Measurements from ENCODE around the gene NIPBL. TPM values are rescaled to one million over a fixed set of nuclear protein-coding genes. Genes with fewer than 3 reads are reported as not detected.

Gene NIPBL
- total RNA-seq, 1 donor from 2014 or later = 67.9 TPM

GRCh38 chr5:36958612-36959011 lies 82.0 kb downstream of the NIPBL start:
- H3K27me3 ChIP-seq = no peaks in the 10 kb centered on the region
- H3K9me3 ChIP-seq (ENCODE audit: low read depth) = no peaks in the 10 kb centered on the region
- H3K9me3 Mint-ChIP-seq = no peaks in the 10 kb centered on the region
- no peaks in the 10 kb centered on the region for H3F3A ChIP-seq (ENCODE audit: low read depth)
- no peak overlapping the region for H3K4me3 Mint-ChIP-seq
- no peak overlapping the region for H3K9ac ChIP-seq
- H3K4me2 ChIP-seq = no peak overlapping the region
- H2AFZ ChIP-seq (replicated peaks) = no peak overlapping the region
- TF ChIP-seq EZH2phosphoT487 (IDR thresholded peaks at IDR 0.05) (no peak), EZH2 (IDR thresholded peaks at IDR 0.05) (no peak), CTCF (IDR thresholded peaks at IDR 0.05) (no peak)
- no peak overlapping the region for H3K27ac ChIP-seq
- no peaks in the 10 kb centered on the region for H3K4me1 ChIP-seq
- peaks cover 34% of the 10 kb centered on the region for H3K79me2 ChIP-seq (ENCODE audit: low read depth)
- no peak overlapping the region for H3K4me3 ChIP-seq
- H3K36me3 ChIP-seq = peaks cover 39% of the 10 kb centered on the region
- DNase-seq (ENCODE audit: low spot score) = no peak
- no peak overlapping the region for H3K27ac Mint-ChIP-seq
- peaks cover 6% of the 10 kb centered on the region for H4K20me1 ChIP-seq (ENCODE audit: low read depth)
- peaks cover 14% of the 10 kb centered on the region for H3K36me3 Mint-ChIP-seq
- no peaks in the 10 kb centered on the region for H3K4me1 Mint-ChIP-seq
- H3K27me3 Mint-ChIP-seq (ENCODE audit: insufficient read depth, low read depth) = peaks cover 3% of the 10 kb centered on the region

DNA sequence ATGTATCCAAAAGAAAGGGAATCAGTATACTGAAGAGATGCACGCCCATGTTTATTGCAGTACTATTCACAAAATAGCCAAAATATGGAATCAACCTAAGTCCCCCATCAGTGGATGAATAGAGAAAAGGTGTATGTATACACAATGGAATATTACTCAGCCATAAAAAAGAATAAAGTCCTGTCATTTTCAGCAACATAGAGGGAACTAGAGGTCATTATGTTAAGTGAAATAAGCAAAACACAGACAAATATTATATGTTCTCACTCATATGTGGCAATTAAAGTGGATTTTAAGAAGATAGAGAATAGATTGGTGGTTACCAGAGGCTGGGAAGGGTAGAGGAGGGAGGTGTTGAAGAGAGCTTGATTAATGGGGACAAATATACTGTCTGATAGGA lies 88.6 kb downstream of the NIPBL start:
- no peaks in the 10 kb centered on the region for H4K20me1 ChIP-seq (ENCODE audit: low read depth)
- H3K9ac ChIP-seq = no peak overlapping the region
- H3K9me3 ChIP-seq (ENCODE audit: low read depth) = no peaks in the 10 kb centered on the region
- H3K79me2 ChIP-seq (ENCODE audit: low read depth) = no peaks in the 10 kb centered on the region
- Mint-ChIP-seq H3K4me3 (no peak overlapping the region), H3K9me3 (no peaks in the 10 kb centered on the region), H3K27me3 (ENCODE audit: insufficient read depth, low read depth) (no peaks in the 10 kb centered on the region), H3K4me1 (no peaks in the 10 kb centered on the region), H3K27ac (no peak overlapping the region), H3K36me3 (peaks cover 5% of the 10 kb centered on the region)
- peaks cover 57% of the 10 kb centered on the region for H3K36me3 ChIP-seq
- no peaks in the 10 kb centered on the region for H3F3A ChIP-seq (ENCODE audit: low read depth)
- no peaks in the 10 kb centered on the region for H3K27me3 ChIP-seq
- no peaks in the 10 kb centered on the region for H3K4me1 ChIP-seq
- no peak overlapping the region for H3K27ac ChIP-seq
- TF ChIP-seq CTCF (IDR thresholded peaks at IDR 0.05) (no peak), EZH2phosphoT487 (IDR thresholded peaks at IDR 0.05) (no peak), EZH2 (IDR thresholded peaks at IDR 0.05) (no peak)
- H3K4me2 ChIP-seq = no peak overlapping the region
- H3K4me3 ChIP-seq = no peak overlapping the region
- DNase-seq (ENCODE audit: low spot score) = no peak
- no peak overlapping the region for H2AFZ ChIP-seq (replicated peaks)

DNA sequence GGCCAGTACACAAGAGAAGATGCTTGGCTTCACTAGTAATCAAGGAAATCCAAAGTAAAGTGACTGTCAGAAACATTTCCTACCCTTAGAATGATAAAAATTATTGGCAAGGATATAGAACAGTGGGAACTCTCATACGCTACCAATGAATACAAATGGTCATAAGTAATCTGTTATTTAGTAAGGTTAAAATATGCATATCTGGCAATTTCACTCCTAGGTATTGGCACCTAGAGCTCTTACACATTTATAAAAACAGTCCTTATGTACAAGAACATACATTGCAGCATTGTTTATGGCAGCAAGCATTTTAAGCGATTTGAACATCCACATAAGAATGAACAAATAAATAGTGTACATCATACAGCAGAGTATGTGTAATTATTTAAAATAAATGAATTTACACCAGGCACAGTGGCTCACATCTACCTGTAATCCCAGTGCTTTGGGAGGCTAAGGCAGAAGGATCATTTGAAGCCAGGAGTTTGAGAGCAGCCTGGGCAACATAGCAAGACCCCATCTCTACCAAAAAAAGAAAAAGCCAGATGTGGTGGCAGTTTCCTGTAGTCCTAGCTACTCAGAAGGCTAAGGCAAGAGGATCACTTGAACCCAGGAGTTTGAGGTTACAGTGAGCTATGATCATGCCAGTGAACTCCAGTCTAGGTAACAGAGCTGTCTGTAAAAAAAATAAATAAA lies 93.3 kb downstream of the NIPBL start:
- H2AFZ ChIP-seq (replicated peaks) = no peak overlapping the region
- no peaks in the 10 kb centered on the region for H3F3A ChIP-seq (ENCODE audit: low read depth)
- no peak overlapping the region for H3K4me2 ChIP-seq
- DNase-seq (ENCODE audit: low spot score) = no peak
- H3K4me1 Mint-ChIP-seq = no peaks in the 10 kb centered on the region
- H3K9ac ChIP-seq = no peak overlapping the region
- H3K4me3 ChIP-seq = no peak overlapping the region
- H3K9me3 ChIP-seq (ENCODE audit: low read depth) = no peaks in the 10 kb centered on the region
- no peaks in the 10 kb centered on the region for H3K27me3 ChIP-seq
- TF ChIP-seq EZH2 (IDR thresholded peaks at IDR 0.05) (no peak), EZH2phosphoT487 (IDR thresholded peaks at IDR 0.05) (no peak), CTCF (IDR thresholded peaks at IDR 0.05) (no peak)
- H3K36me3 ChIP-seq = peaks cover 25% of the 10 kb centered on the region
- no peaks in the 10 kb centered on the region for H3K9me3 Mint-ChIP-seq
- H3K27me3 Mint-ChIP-seq (ENCODE audit: insufficient read depth, low read depth) = no peaks in the 10 kb centered on the region
- no peaks in the 10 kb centered on the region for H3K4me1 ChIP-seq
- H3K36me3 Mint-ChIP-seq = peaks cover 12% of the 10 kb centered on the region
- H3K79me2 ChIP-seq (ENCODE audit: low read depth) = no peaks in the 10 kb centered on the region
- H3K27ac Mint-ChIP-seq = no peak overlapping the region
- no peaks in the 10 kb centered on the region for H4K20me1 ChIP-seq (ENCODE audit: low read depth)
- no peak overlapping the region for H3K27ac ChIP-seq
- no peak overlapping the region for H3K4me3 Mint-ChIP-seq
